Karpas-422 (cell line): ENCODE results near the gene CDCP1. TPM values are rescaled to one million over a fixed set of nuclear protein-coding genes. Genes with fewer than 3 reads are reported as not detected.

Experiments used
- DNase-seq: peaks from one replicate; pipeline ENCODE4 v3.0.0-alpha.2; 2015
- H2AFZ ChIP-seq: fragments of 200-600 bp; sonication (generic); 2 replicates; pipeline ENCODE4 v1.6.1; 2014; ENCODE audit warnings: antibody characterized with exemption, low read length, mixed read lengths
- H3K27ac ChIP-seq: fragments of 200-600 bp; sonication (generic); 2 replicates; pipeline ENCODE4 v1.5.1; 2014; ENCODE audit warnings: mild to moderate bottlenecking, low read length, moderate library complexity
- H3K27me3 ChIP-seq: fragments of 200-600 bp; sonication (generic); 2 replicates; pipeline ENCODE4 v1.6.1; 2014; ENCODE audit warnings: low read length, mixed read lengths
- H3K36me3 ChIP-seq: fragments of 200-600 bp; sonication (generic); 2 replicates; pipeline ENCODE4 v1.6.1; 2014; ENCODE audit warnings: low read length, mixed read lengths; ENCODE audit not compliant: insufficient read depth
- H3K4me1 ChIP-seq: fragments of 200-600 bp; sonication (generic); 2 replicates; pipeline ENCODE4 v1.6.1; 2014; ENCODE audit warnings: mild to moderate bottlenecking, low read length, mixed read lengths
- H3K4me2 ChIP-seq: fragments of 200-600 bp; sonication (generic); 2 replicates; pipeline ENCODE4 v1.6.1; 2014; ENCODE audit warnings: low read length, low read depth, mild to moderate bottlenecking; ENCODE audit not compliant: poor library complexity, severe bottlenecking
- H3K4me3 ChIP-seq: fragments of 200-600 bp; sonication (generic); 2 replicates; pipeline ENCODE4 v1.5.1; 2014; ENCODE audit warnings: mild to moderate bottlenecking, antibody characterized with exemption, low read length, mixed read lengths
- H3K79me2 ChIP-seq: fragments of 200-600 bp; sonication (generic); 2 replicates; pipeline ENCODE4 v1.6.1; 2014; ENCODE audit warnings: mild to moderate bottlenecking, low read length, mixed read lengths
- H3K9ac ChIP-seq: fragments of 200-600 bp; sonication (generic); 2 replicates; pipeline ENCODE4 v1.6.0; 2014; ENCODE audit warnings: low read length
- H3K9me2 ChIP-seq: fragments of 200-600 bp; sonication (generic), shearing (Covaris generic); replicated peaks from 2 replicates; pipeline ENCODE4 v1.6.0; 2014; ENCODE audit warnings: mild to moderate bottlenecking, low read length, moderate library complexity; ENCODE audit not compliant: insufficient read depth
- H3K9me3 ChIP-seq: fragments of 300-700, 200-600 bp; sonication (generic); 2 replicates; pipeline ENCODE4 v1.6.1; 2014; ENCODE audit warnings: low read length, mixed read lengths
- H4K20me1 ChIP-seq: fragments of 200-600 bp; sonication (generic); 2 replicates; pipeline ENCODE4 v1.6.1; 2014; ENCODE audit warnings: mild to moderate bottlenecking, antibody characterized with exemption, low read length, low read depth; ENCODE audit not compliant: insufficient read depth
- total RNA-seq: library from RNA; depleted of rRNA; stranded (reverse); fragments of >200 nt; shearing (Covaris generic); gene quantifications from 2 replicates; pipeline ENCODE4 v1.2.3, GENCODE V29; 2014; ENCODE audit warnings: low replicate concordance

The CDCP1 gene
- total RNA-seq, 1 experiment from 2014 or later: not detected

- H3K9me2 ChIP-seq: no peaks in the 10 kb centered on the region
- no peak overlapping the region for H2AFZ ChIP-seq
- H3K9me3 ChIP-seq: no peaks in the 10 kb centered on the region
- no peaks in the 10 kb centered on the region for H4K20me1 ChIP-seq
- no peak overlapping the region for H3K27ac ChIP-seq
- H3K4me1 ChIP-seq: no peaks in the 10 kb centered on the region
- H3K36me3 ChIP-seq: no peaks in the 10 kb centered on the region
- no peak for DNase-seq
- no peaks in the 10 kb centered on the region for H3K27me3 ChIP-seq
- no peak overlapping the region for H3K4me3 ChIP-seq
- no peaks in the 10 kb centered on the region for H3K79me2 ChIP-seq
- no peak overlapping the region for H3K9ac ChIP-seq
- H3K4me2 ChIP-seq: no peak overlapping the region
Observed at GRCh38 chr3:45185052-45185451, 38.9 kb upstream of the CDCP1 start.

GRCh38 chr3:45183872-45184262 is 37.7 kb upstream of the CDCP1 start:
- Histone ChIP-seq H3K4me2 (no peak overlapping the region), H3K9me3 (no peaks in the 10 kb centered on the region), H3K9ac (no peak overlapping the region)

DNA sequence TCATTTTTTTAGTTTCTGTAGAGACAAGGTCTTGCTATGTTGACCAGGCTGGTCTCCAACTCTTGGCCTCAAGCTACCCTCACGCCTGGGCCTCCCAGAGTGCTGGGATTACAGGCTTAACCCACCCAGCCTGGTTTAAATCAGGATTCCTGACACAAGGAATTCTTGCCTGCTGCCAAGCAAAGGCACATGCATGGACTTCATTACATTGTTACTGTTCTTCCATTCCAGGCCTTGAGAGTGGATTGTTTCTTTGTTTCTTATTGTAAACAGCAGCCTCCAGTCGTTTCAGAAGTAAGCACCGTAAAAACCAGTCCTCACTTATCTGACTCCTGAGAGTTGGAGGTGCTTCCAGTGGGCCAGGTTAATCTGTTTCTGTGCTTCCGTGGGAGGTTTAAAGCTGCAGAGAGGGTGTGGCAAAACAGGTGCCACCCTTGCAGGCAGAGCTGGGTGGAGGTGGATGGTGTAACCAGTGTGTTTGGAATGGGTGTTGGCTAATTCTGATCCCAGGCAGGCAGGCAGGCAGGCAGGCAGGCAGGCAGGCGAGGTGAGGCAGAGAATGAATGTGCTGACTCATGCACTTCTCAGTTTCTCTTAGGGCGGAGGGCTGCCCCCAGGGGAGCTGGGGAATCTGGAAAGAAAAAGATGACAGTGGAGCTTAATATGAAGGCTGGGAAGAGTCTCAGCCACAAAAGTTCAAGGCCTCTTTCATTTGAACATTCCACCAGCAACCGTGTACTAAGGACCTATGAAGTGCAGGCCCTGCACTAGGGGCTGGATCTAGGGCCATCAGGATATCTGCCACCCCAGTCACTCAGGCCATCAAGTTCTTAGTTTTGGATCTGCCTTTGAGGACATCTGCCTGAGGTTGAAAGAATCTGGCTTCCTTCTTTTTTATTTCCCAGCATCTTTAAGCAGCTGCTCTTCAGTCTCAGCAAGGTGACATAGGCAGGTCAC is 37.0 kb upstream of the CDCP1 start:
- no peak overlapping the region for H2AFZ ChIP-seq
- H4K20me1 ChIP-seq: no peaks in the 10 kb centered on the region
- no peak overlapping the region for H3K27ac ChIP-seq
- H3K4me2 ChIP-seq: no peak overlapping the region
- H3K4me3 ChIP-seq: no peak overlapping the region
- H3K9me2 ChIP-seq: no peaks in the 10 kb centered on the region
- no peaks in the 10 kb centered on the region for H3K9me3 ChIP-seq
- no peaks in the 10 kb centered on the region for H3K27me3 ChIP-seq
- DNase-seq: no peak
- no peak overlapping the region for H3K9ac ChIP-seq
- no peaks in the 10 kb centered on the region for H3K36me3 ChIP-seq
- no peaks in the 10 kb centered on the region for H3K79me2 ChIP-seq
- H3K4me1 ChIP-seq: no peaks in the 10 kb centered on the region

More at GRCh38 chr3:45183872-45184262, 37.7 kb upstream of the CDCP1 start:
- Histone ChIP-seq H3K4me3 (no peak overlapping the region), H2AFZ (no peak overlapping the region), H3K9me2 (no peaks in the 10 kb centered on the region), H3K27me3 (no peaks in the 10 kb centered on the region), H3K27ac (no peak overlapping the region), H4K20me1 (no peaks in the 10 kb centered on the region), H3K36me3 (no peaks in the 10 kb centered on the region), H3K4me1 (no peaks in the 10 kb centered on the region), H3K79me2 (no peaks in the 10 kb centered on the region)
- DNase-seq: no peak

GRCh38 chr3:45181496-45181895 is 35.3 kb upstream of the CDCP1 start:
- no peaks in the 10 kb centered on the region for H4K20me1 ChIP-seq
- DNase-seq: no peak
- H3K36me3 ChIP-seq: no peaks in the 10 kb centered on the region
- H3K9me2 ChIP-seq: no peaks in the 10 kb centered on the region
- no peaks in the 10 kb centered on the region for H3K9me3 ChIP-seq
- no peak overlapping the region for H2AFZ ChIP-seq
- no peaks in the 10 kb centered on the region for H3K4me1 ChIP-seq
- no peak overlapping the region for H3K4me3 ChIP-seq
- no peaks in the 10 kb centered on the region for H3K79me2 ChIP-seq
- no peak overlapping the region for H3K27ac ChIP-seq
- no peak overlapping the region for H3K4me2 ChIP-seq
- H3K27me3 ChIP-seq: no peaks in the 10 kb centered on the region
- no peak overlapping the region for H3K9ac ChIP-seq

GRCh38 chr3:45180899-45181298 is 34.7 kb upstream of the CDCP1 start:
- Histone ChIP-seq H3K9ac (no peak overlapping the region), H3K36me3 (no peaks in the 10 kb centered on the region), H3K4me1 (no peaks in the 10 kb centered on the region), H3K27me3 (no peaks in the 10 kb centered on the region), H3K9me3 (no peaks in the 10 kb centered on the region), H3K79me2 (no peaks in the 10 kb centered on the region), H4K20me1 (no peaks in the 10 kb centered on the region), H3K27ac (no peak overlapping the region), H3K4me3 (no peak overlapping the region), H3K9me2 (no peaks in the 10 kb centered on the region), H2AFZ (no peak overlapping the region), H3K4me2 (no peak overlapping the region)
- DNase-seq: no peak

DNA sequence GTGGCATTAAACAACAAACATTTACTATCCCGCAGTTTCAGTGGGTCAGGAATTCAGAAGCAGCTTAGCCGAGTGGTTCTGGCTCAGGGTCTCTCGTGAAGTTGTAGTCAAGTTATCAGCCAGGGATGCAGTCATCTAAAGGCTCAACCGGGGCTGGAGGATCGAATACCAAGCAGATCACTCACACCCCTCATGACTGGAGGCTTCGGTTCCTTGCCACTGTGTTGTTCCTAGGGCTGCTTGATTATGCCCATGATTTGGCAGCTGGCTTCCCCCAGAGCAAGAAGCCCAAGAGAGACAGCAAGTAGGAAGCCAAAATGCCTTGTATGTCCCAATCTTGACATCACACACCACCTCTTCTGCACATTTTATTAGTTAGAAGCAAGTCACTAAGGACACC is 33.9 kb upstream of the CDCP1 start:
- Histone ChIP-seq H3K36me3 (no peaks in the 10 kb centered on the region), H3K27ac (no peak overlapping the region), H3K27me3 (no peaks in the 10 kb centered on the region), H3K9ac (no peak overlapping the region), H4K20me1 (no peaks in the 10 kb centered on the region), H3K9me3 (no peaks in the 10 kb centered on the region), H3K79me2 (no peaks in the 10 kb centered on the region), H2AFZ (no peak overlapping the region), H3K4me3 (no peak overlapping the region), H3K4me2 (no peak overlapping the region), H3K4me1 (no peaks in the 10 kb centered on the region), H3K9me2 (no peaks in the 10 kb centered on the region)
- DNase-seq: peak; percentile 37

DNA sequence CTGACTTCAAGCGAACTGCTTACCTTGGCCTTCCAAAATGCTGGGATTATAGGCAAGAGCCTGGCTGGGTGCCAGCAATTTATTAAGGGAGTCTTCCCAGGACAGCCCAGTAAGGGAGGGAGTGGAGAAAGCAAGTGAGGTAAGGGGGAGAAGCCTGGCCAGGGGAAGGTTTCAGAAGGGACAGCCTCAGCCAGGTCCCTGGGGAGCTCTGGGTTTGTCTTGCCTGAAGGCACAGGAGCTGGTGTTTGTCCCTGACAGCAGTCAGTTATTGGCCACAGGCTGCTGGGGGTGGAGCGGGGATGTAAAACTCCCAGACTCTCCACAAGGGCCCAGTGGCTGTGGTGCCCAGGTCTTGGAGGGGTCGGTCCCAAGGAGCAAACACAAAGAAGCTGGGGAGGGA is 33.0 kb upstream of the CDCP1 start:
- H3K9me2 ChIP-seq: no peaks in the 10 kb centered on the region
- no peak overlapping the region for H3K4me2 ChIP-seq
- H3K79me2 ChIP-seq: no peaks in the 10 kb centered on the region
- no peak overlapping the region for H3K4me3 ChIP-seq
- no peaks in the 10 kb centered on the region for H3K36me3 ChIP-seq
- H3K9me3 ChIP-seq: no peaks in the 10 kb centered on the region
- H2AFZ ChIP-seq: no peak overlapping the region
- no peaks in the 10 kb centered on the region for H3K27me3 ChIP-seq
- no peak overlapping the region for H3K27ac ChIP-seq
- H3K9ac ChIP-seq: no peak overlapping the region
- no peaks in the 10 kb centered on the region for H4K20me1 ChIP-seq
- H3K4me1 ChIP-seq: no peaks in the 10 kb centered on the region
- DNase-seq: peak; percentile 35

- Histone ChIP-seq H3K79me2 (no peaks in the 10 kb centered on the region), H3K27me3 (no peaks in the 10 kb centered on the region), H4K20me1 (no peaks in the 10 kb centered on the region), H3K4me3 (no peak overlapping the region), H2AFZ (no peak overlapping the region), H3K9ac (no peak overlapping the region), H3K4me1 (no peaks in the 10 kb centered on the region), H3K27ac (no peak overlapping the region), H3K4me2 (no peak overlapping the region), H3K36me3 (no peaks in the 10 kb centered on the region), H3K9me2 (no peaks in the 10 kb centered on the region), H3K9me3 (no peaks in the 10 kb centered on the region)
- DNase-seq: no peak
Observed at GRCh38 chr3:45178183-45179023, 32.2 kb upstream of the CDCP1 start.
